NCI-H128 (cell line): ENCODE data around the gene MYOD1.

Source experiments
- DNase-seq: peaks from one replicate; lab custom pipeline; 2025; ENCODE audit not compliant: unreplicated experiment; lab: John Stamatoyannopoulos, UW

MYOD1 gene

GRCh38 chr11:17769218-17769617 lies 49.8 kb downstream of the MYOD1 start:
- no peak for DNase-seq

DNA sequence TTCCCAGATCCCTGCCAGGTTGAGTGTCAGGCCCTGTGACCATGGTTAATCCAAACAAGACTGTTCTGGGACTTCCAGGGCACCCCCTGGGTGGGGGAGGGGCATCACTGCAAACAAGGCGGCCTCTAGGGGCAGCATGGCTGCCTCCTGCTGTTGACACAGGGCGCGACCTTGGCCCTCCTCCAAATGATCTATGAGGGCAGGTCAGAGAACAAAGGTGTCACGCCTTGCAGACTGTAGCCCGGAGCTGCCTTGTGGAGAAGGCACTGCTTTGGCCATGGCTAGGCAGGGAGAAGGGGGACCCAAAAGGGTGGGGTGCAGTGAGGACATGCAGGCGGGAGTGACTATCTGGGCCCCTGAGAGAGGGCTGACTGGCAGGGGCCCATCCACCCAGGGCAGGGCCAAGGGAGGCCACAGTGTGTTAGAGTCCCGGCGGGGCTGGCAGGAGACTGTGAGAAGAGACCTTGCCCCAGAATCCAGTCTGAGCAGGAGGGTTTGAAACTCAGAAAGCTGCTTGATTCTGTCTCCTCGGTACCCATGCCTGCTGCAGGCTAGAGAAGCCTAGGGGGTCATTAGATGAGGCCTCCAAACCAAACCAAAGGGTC lies 50.8 kb downstream of the MYOD1 start:
- no peak for DNase-seq

DNA sequence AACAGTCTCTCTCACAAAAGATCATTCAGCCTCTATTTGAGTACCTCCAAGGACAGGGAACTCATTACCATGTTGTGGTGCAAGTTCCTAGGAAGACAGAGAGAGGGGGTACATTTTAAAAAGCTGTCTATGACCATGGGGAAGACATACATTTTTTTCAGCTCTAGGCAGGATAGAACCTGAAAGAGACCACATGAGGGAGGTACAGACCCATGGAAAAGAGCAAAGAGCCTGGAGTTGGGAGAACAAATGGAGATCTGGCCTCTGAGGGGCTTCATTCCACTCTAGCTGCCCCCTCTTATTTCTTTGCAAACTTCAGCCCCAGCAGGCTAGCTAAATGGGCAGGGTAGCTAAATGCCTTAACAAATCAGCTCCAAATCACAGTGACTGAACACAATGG lies 51.5 kb downstream of the MYOD1 start:
- DNase-seq = no peak

DNA sequence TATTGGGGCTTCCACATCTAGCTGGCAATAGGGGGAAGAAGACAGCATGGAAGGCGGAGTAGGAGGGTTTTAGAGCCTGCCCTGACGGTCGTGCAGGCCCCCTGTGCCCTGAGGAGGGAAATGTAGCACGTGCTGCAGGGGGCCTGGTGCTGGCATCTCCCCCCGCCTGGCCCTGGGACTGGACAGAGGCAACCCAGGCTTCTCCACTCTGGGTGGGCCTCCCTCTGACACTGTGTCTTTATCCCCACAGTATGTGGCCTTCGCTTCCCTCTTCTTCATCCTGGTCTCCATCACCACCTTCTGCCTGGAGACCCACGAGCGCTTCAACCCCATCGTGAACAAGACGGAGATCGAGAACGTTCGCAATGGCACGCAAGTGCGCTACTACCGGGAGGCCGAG lies 52.0 kb downstream of the MYOD1 start:
- DNase-seq = no peak
